ENCODE data around the gene PIGS.

Gene PIGS

GRCh38 chr17:28508211-28508724 is 63.1 kb downstream of the PIGS start:
- no peak for TF ChIP-seq POLR2A (IDR thresholded peaks at IDR 0.05; ENCODE audit: extremely low read depth, insufficient read length)
- no peak for TF ChIP-seq MYC (IDR thresholded peaks at IDR 0.05; ENCODE audit: low read depth, low read length)
- TF ChIP-seq CTCF (IDR thresholded peaks at IDR 0.05; ENCODE audit: low read depth, low read length) = no peak
- TF ChIP-seq, protein P1, sequence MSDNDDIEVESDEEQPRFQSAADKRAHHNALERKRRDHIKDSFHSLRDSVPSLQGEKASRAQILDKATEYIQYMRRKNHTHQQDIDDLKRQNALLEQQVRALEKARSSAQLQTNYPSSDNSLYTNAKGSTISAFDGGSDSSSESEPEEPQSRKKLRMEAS (IDR thresholded peaks at IDR 0.05; ENCODE audit: low read depth, low read length) = no peak
- H3K4me3 ChIP-seq (ENCODE audit: low read depth, low read length) = no peak overlapping the region
- no peak for DNase-seq (ENCODE audit: low read depth)

DNA sequence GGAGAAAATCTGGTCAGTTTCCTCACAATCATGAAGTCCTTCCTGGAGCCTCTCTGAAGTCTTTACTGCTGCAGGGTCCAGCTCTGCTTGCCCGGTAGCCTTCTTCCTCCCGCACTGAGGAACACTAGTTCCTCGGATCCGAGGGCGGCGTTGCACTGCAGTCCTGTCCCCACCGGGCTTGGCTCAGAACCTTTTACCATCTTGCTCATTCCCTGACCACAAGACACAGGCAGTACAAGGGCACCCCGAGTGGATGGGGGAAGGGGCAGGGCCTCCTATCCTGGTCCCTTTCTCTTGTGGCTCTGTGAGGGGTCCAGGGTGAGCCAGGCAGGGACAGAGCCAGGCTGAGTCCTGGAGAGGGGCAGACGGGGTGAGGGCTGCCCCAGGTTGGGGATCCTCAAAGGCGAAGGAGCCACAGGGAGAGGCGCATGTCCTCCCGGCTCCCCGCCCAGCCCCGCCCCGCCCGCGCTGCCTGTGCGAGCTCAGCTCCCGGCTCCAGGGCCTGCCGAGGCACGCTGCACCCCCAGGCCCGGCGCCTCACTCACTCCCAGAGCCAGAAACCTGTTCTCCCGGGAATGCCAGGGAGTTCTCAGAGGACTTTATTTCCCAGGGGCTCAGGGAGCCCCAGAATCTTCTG is 63.6 kb downstream of the PIGS start:
- DNase-seq (ENCODE audit: low read depth) = no peak
- TF ChIP-seq CTCF (IDR thresholded peaks at IDR 0.05; ENCODE audit: low read depth, low read length) (no peak), POLR2A (IDR thresholded peaks at IDR 0.05; ENCODE audit: extremely low read depth, insufficient read length) (no peak), MYC (IDR thresholded peaks at IDR 0.05; ENCODE audit: low read depth, low read length) (no peak)
- TF ChIP-seq, protein P1 (IDR thresholded peaks at IDR 0.05; ENCODE audit: low read depth, low read length) = no peak
- H3K4me3 ChIP-seq (ENCODE audit: low read depth, low read length) = no peak overlapping the region

GRCh38 chr17:28506763-28507487 is 64.4 kb downstream of the PIGS start:
- no peak for DNase-seq (ENCODE audit: low read depth)
- TF ChIP-seq MYC (IDR thresholded peaks at IDR 0.05; ENCODE audit: low read depth, low read length) (no peak), POLR2A (IDR thresholded peaks at IDR 0.05; ENCODE audit: extremely low read depth, insufficient read length) (no peak), CTCF (IDR thresholded peaks at IDR 0.05; ENCODE audit: low read depth, low read length) (no peak)
- TF ChIP-seq, protein P1 (IDR thresholded peaks at IDR 0.05; ENCODE audit: low read depth, low read length) = no peak
- H3K4me3 ChIP-seq (ENCODE audit: low read depth, low read length) = no peak overlapping the region

- no peak for DNase-seq (ENCODE audit: low read depth)
Observed at GRCh38 chr17:28505986-28506665, 65.2 kb downstream of the PIGS start, which contains the start of gene FOXN1. FOXN1 (plus strand) TSS chr17:28506348; CDS start chr17:28523970, 17,622 bp downstream.

More at GRCh38 chr17:28505986-28506665, 65.2 kb downstream of the PIGS start, which contains the start of gene FOXN1:
- TF ChIP-seq CTCF (IDR thresholded peaks at IDR 0.05; ENCODE audit: low read depth, low read length) (no peak), MYC (IDR thresholded peaks at IDR 0.05; ENCODE audit: low read depth, low read length) (no peak), POLR2A (IDR thresholded peaks at IDR 0.05; ENCODE audit: extremely low read depth, insufficient read length) (no peak)
- TF ChIP-seq, protein P1 (IDR thresholded peaks at IDR 0.05; ENCODE audit: low read depth, low read length) = no peak
- H3K4me3 ChIP-seq (ENCODE audit: low read depth, low read length) = no peak within 1 kb of the TSS

Measured in NB4 (cell line).